ENCODE data around the gene TMEM43.

Gene TMEM43

GRCh38 chr3:14154276-14154675 is 29.4 kb downstream of the TMEM43 start:
- Histone ChIP-seq H3K27me3 (ENCODE audit: insufficient read depth, low read length) (no peaks in the 10 kb centered on the region), H3F3A (ENCODE audit: insufficient read depth, low read length) (no peaks in the 10 kb centered on the region), H2AFZ (ENCODE audit: low read length) (no peak overlapping the region), H3K4me2 (ENCODE audit: low read length) (no peak overlapping the region), H3K27ac (ENCODE audit: low read depth, low read length, poor library complexity, severe bottlenecking) (no peak overlapping the region), H3K9ac (ENCODE audit: low read length) (no peak overlapping the region), H3K4me3 (ENCODE audit: low read depth, low read length, poor library complexity, severe bottlenecking) (no peak overlapping the region), H4K20me1 (ENCODE audit: insufficient read depth, low read length) (no peaks in the 10 kb centered on the region), H3K9me2 (ENCODE audit: low read depth, low read length) (no peaks in the 10 kb centered on the region), H3K9me3 (ENCODE audit: low read length) (no peaks in the 10 kb centered on the region), H3K79me2 (ENCODE audit: insufficient read depth, low read length) (no peaks in the 10 kb centered on the region), H3K36me3 (ENCODE audit: insufficient read depth, low read length) (peaks cover 51% of the 10 kb centered on the region), H3K4me1 (ENCODE audit: insufficient read depth, low read length, severe bottlenecking) (no peaks in the 10 kb centered on the region)
- TF ChIP-seq EZH2 (IDR thresholded peaks at IDR 0.05; ENCODE audit: borderline replicate concordance, low read length) (no peak), CTCF (IDR thresholded peaks at IDR 0.05; ENCODE audit: low read length) (no peak)

DNA sequence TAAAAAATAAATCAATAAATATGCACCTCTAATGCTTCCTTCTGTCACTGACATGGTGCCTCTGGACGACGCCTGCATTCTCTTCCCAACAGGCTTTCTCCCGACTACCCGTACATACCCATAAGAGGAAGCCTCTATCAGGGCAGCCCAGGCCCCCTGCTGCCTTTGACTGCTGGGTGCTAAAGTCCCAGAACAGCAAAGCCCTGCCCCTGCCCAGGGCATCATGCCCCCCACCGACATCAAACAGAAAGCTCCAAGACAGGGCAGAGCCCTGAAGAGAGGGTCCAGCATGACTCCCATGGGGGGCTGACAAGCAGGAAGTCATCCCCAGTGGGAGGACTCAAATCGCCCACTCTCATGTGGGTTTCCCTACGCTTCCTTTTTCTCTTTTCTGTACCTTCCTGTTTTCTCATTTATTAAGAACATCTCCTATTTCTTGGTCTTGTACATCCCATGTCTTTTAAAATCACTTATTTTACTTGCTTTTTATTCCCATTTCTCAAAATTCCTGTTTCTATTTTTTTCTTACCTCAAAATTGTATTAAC is 30.1 kb downstream of the TMEM43 start:
- H3K4me1 ChIP-seq (ENCODE audit: insufficient read depth, low read length, severe bottlenecking) = no peaks in the 10 kb centered on the region
- no peaks in the 10 kb centered on the region for H4K20me1 ChIP-seq (ENCODE audit: insufficient read depth, low read length)
- H3K36me3 ChIP-seq (ENCODE audit: insufficient read depth, low read length) = peaks cover 58% of the 10 kb centered on the region
- H3K79me2 ChIP-seq (ENCODE audit: insufficient read depth, low read length) = no peaks in the 10 kb centered on the region
- no peaks in the 10 kb centered on the region for H3F3A ChIP-seq (ENCODE audit: insufficient read depth, low read length)
- H3K9me3 ChIP-seq (ENCODE audit: low read length) = no peaks in the 10 kb centered on the region
- H3K9ac ChIP-seq (ENCODE audit: low read length) = no peak overlapping the region
- H2AFZ ChIP-seq (ENCODE audit: low read length) = no peak overlapping the region
- H3K27ac ChIP-seq (ENCODE audit: low read depth, low read length, poor library complexity, severe bottlenecking) = no peak overlapping the region
- no peaks in the 10 kb centered on the region for H3K9me2 ChIP-seq (ENCODE audit: low read depth, low read length)
- no peak overlapping the region for H3K4me3 ChIP-seq (ENCODE audit: low read depth, low read length, poor library complexity, severe bottlenecking)
- no peak overlapping the region for H3K4me2 ChIP-seq (ENCODE audit: low read length)
- TF ChIP-seq CTCF (IDR thresholded peaks at IDR 0.05; ENCODE audit: low read length) = no peak
- no peak for TF ChIP-seq EZH2 (IDR thresholded peaks at IDR 0.05; ENCODE audit: borderline replicate concordance, low read length)
- no peaks in the 10 kb centered on the region for H3K27me3 ChIP-seq (ENCODE audit: insufficient read depth, low read length)

GRCh38 chr3:14156201-14156600 is 31.3 kb downstream of the TMEM43 start:
- no peak overlapping the region for H3K4me3 ChIP-seq (ENCODE audit: low read depth, low read length, poor library complexity, severe bottlenecking)
- no peaks in the 10 kb centered on the region for H3K9me2 ChIP-seq (ENCODE audit: low read depth, low read length)
- peaks cover 1% of the 10 kb centered on the region; the same call in 1 of the 2 replicates for H3K9me3 ChIP-seq (ENCODE audit: low read length)
- H3K27ac ChIP-seq (ENCODE audit: low read depth, low read length, poor library complexity, severe bottlenecking) = no peak overlapping the region
- TF ChIP-seq CTCF (IDR thresholded peaks at IDR 0.05; ENCODE audit: low read length) (no peak), EZH2 (IDR thresholded peaks at IDR 0.05; ENCODE audit: borderline replicate concordance, low read length) (no peak)
- H3K4me2 ChIP-seq (ENCODE audit: low read length) = no peak overlapping the region
- no peaks in the 10 kb centered on the region for H3K27me3 ChIP-seq (ENCODE audit: insufficient read depth, low read length)
- H3K9ac ChIP-seq (ENCODE audit: low read length) = no peak overlapping the region
- H3F3A ChIP-seq (ENCODE audit: insufficient read depth, low read length) = no peaks in the 10 kb centered on the region
- H4K20me1 ChIP-seq (ENCODE audit: insufficient read depth, low read length) = no peaks in the 10 kb centered on the region
- no peaks in the 10 kb centered on the region for H3K79me2 ChIP-seq (ENCODE audit: insufficient read depth, low read length)
- H3K36me3 ChIP-seq (ENCODE audit: insufficient read depth, low read length) = peaks cover 70% of the 10 kb centered on the region
- H2AFZ ChIP-seq (ENCODE audit: low read length) = no peak overlapping the region
- no peaks in the 10 kb centered on the region for H3K4me1 ChIP-seq (ENCODE audit: insufficient read depth, low read length, severe bottlenecking)

Data from OCI-LY1 (cell line).